LNCAP (cell line): ENCODE results near the gene SERPINB5.

ENCODE experiments used
- CTCF ChIP-seq: fragments of 450-650 bp; IDR thresholded peaks from 2 replicates; pipeline ENCODE4 v1.5.1; 2017; ENCODE audit warnings: mild to moderate bottlenecking

SERPINB5 gene

DNA sequence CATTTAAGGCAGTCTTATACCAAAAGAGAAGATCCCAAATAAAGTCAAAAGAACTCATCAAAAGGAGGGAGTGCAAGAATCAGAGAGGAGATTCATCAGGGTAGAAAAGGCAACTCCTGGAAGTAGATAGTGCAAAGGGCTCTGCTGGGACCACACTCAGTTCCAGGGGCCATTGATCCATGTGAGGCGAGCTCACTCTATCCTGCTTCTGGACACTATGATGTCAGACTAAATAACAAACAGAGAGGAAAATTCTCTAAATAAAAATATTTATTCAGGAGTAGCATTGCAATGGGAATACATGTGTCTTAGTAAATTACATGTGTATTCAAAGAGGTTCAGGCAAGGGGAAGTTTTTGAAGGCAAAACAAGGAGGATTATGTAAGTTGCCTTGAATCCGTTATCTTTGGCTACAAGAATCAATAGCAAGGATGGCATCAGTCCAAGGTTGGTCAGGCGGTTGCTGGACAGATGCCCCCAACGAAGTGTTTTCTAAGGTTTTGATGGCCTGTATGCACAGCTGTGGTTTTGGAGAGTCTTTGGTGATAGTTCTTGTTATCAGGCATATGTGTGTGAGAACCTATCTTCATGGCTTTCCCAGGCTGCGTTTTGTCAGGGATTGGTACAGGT, 52.2 kb downstream of the SERPINB5 start:
- no peak for TF ChIP-seq CTCF

DNA sequence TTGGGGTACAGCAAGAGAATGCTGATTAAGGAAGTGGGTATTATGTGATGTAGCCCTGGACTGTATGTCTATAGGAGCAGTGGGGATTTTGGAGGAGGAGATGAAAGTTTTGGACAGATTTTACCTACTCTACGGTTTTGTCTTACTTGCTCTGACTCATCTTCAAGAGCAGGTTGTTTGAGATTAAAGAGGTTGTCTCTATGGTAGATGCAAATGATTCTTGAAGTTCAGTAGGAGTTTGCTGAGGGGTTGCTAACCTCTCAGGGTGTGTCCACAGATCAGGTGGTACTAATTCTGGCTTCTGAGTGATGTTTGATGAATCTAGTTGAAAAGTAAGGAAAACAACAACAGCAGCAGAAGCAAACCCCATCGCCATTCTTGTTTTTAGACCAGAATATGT, 55.7 kb downstream of the SERPINB5 start:
- TF ChIP-seq CTCF = no peak

- TF ChIP-seq CTCF = no peak
These were observed 57.9 kb downstream of the SERPINB5 start for GRCh38 chr18:63534615-63535014.

DNA sequence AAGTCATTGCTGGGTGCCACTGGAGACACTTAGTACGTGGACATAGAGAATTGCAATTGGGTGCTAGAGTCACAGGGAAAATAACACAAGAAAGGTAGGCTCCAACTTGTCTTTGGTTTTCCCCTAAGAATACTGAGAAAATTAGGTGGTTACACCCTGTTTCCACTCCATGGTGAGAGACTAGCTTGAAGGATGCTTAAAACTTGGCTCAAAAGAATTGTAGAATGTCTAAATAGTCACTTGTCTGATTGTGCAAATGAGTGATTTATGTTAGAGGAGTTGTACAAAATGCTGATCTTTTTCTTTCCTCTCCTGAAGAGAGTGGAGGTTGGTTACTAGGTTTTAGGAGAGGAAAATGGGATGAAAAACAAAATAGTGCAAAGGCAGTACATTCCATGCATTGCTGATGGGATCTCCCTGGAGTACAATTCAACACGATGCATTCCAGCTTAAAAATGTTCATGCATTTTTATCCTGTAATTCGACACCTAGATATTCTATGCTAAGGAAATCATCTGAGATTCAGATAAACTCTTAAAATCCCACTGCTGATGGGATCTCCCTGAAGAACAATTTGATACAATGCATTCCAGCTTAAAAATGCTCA, 63.2 kb downstream of the SERPINB5 start:
- TF ChIP-seq CTCF = no peak

GRCh38 chr18:63542069-63542468, 65.3 kb downstream of the SERPINB5 start, which contains the start of gene SERPINB12:
SERPINB12 (plus strand) TSS chr18:63542369; CDS start chr18:63556160, 13,791 bp downstream.
- no peak for TF ChIP-seq CTCF

GRCh38 chr18:63544017-63544416, 67.3 kb downstream of the SERPINB5 start:
- TF ChIP-seq CTCF = no peak

DNA sequence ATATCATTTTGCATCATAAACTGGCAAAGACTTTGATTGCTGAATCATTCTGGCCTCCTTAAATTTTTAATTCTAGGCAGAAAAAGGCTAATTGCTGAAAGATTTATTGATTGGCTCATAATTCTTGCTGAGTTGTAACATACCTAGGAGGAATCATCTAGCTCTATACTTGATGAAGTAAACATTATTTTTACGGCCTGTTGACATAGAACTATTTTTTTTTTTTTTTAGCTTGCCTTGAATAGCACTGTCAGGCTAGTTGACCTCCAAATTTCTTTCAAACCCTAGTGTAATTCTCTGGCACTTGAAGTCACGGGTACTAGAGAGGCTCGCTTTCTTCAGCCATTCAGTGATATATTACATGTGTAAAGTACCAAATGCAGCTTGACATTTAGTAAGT, 68.2 kb downstream of the SERPINB5 start:
- no peak for TF ChIP-seq CTCF
